Lung (tissue), 12 donors: Measurements from ENCODE around the gene ABCC11. TPM values are rescaled to one million over a fixed set of nuclear protein-coding genes. Genes with fewer than 3 reads are reported as not detected.

Experiments
- ATAC-seq: fragments of 200-7000 bp; cut with Tn5 transposase; one replicate; pipeline ENCODE4 v1.9.1; 2020; ENCODE audit warnings: moderate number of reproducible peaks; ENCODE audit not compliant: insufficient read depth, low FRiP score
- DNase-seq, 3 donors: peaks; one replicate each; pipeline ENCODE4 v3.0.0-alpha.2; 2013 to 2017
- H3K27ac ChIP-seq, 2 donors: one replicate each; pipeline ENCODE4 v1.5.1; 2013; ENCODE audit warnings: mild to moderate bottlenecking in 2 of 2, moderate library complexity in 2 of 2, control low read depth in 1 of 2, inconsistent platforms in 1 of 2, low read depth in 1 of 2, low read length in 1 of 2
- H3K27me3 ChIP-seq, 3 donors: one replicate each; pipeline ENCODE4 v1.5.1; 2013; ENCODE audit warnings: low read length in 2 of 3; ENCODE audit not compliant: control insufficient read depth in 3 of 3, insufficient read depth in 3 of 3
- H3K36me3 ChIP-seq, 4 donors: one replicate each; pipeline ENCODE4 v1.5.1; 2013; ENCODE audit warnings: low read length in 4 of 4, mild to moderate bottlenecking in 1 of 4, moderate library complexity in 1 of 4; ENCODE audit not compliant: control insufficient read depth in 4 of 4, insufficient read depth in 4 of 4
- H3K4me1 ChIP-seq, 5 donors: one replicate each; pipeline ENCODE4 v1.5.1; 2013; ENCODE audit warnings: low read length in 5 of 5, mild to moderate bottlenecking in 2 of 5, moderate library complexity in 1 of 5; ENCODE audit not compliant: control insufficient read depth in 5 of 5, insufficient read depth in 5 of 5
- H3K4me3 ChIP-seq: one replicate; pipeline ENCODE4 v1.5.1; 2013; ENCODE audit warnings: mild to moderate bottlenecking, control low read depth, moderate library complexity
- H3K9ac ChIP-seq, 2 donors: one replicate each; pipeline ENCODE4 v1.5.1; 2013; ENCODE audit warnings: low read length in 2 of 2, control low read depth in 1 of 2; ENCODE audit not compliant: insufficient read depth in 1 of 2
- H3K9me3 ChIP-seq, 4 donors: one replicate each; pipeline ENCODE4 v1.5.1; 2013; ENCODE audit warnings: low read length in 3 of 4, mild to moderate bottlenecking in 1 of 4, moderate library complexity in 1 of 4; ENCODE audit not compliant: control insufficient read depth in 4 of 4, insufficient read depth in 3 of 4
- WGBS, 2 donors: extraction: QIAGEN DNeasy Blood & Tissue Kit; methylation state at CpG; one replicate each; pipeline ENCODE4 v1.1.7; 2013; 5-methylcytosine and 5-hydroxymethylcytosine counted together
- polyA plus RNA-seq, 2 donors: library from polyadenylated mRNA; stranded (reverse); fragments of 200-250 nt; gene quantifications; one replicate each; pipeline ENCODE4 v1.2.1, GENCODE V29; 2013
- total RNA-seq, 2 donors: library from RNA; depleted of rRNA in 1 of 2; stranded (reverse); fragments of >200 nt in 1 of 2; gene quantifications; one replicate each; pipeline ENCODE4 v1.2.1, GENCODE V29; 2014 to 2021
- TF ChIP-seq, protein P1 (sequence below): IDR thresholded peaks from 2 replicates; pipeline ENCODE4 v1.5.1; 2012; ENCODE audit warnings: mild to moderate bottlenecking; ENCODE audit errors: control extremely low read depth, extremely low read depth
- donor health status: control.
- donor health status: control.
- donor health status: Bipolar disorder and iron deficiency.
- donor health status: healthy.
- donor health status: DM: yes; HTN: yes; CAD: no.

Gene ABCC11
- total and polyA plus RNA-seq, 4 donors = 0.08 to 1.3 (median 0.25) TPM

DNA sequence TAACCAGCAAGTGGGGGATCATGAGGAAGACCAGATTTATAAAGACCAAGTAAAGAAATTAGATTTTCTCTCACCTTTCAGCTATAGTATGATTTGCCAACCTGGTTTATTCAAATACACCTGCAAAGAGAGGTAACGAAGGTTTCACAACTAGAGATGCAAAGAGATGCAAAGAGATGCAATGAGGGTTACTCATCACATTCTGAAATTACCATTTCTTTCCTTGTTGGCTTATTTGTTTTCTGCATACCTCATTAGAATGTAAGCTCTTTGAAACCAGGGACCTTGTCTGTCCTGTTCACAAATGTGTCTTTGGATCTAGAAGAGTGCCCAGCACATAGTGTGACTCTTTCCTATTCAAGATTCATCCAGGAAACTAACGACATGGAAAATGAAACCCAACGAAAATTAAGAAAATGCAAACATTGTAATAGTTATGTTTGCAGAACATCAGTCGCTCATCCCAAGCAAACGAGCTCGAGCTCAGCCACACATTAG, 12.2 kb downstream of the ABCC11 start:
- Histone ChIP-seq H3K27me3 (no peaks in the 10 kb centered on the region), H3K9ac (no peak overlapping the region), H3K36me3 (no peaks in the 10 kb centered on the region), H3K27ac (no peak overlapping the region), H3K4me1 (peaks cover 0 to 8% (median 0%) of the 10 kb centered on the region in 5 donors), H3K9me3 (no peaks in the 10 kb centered on the region), H3K4me3 (no peak overlapping the region)
- 75 to 82% methylated on average over 6 of the region's 6 CpGs for WGBS, 2 donors
- ATAC-seq (no peak), DNase-seq (no peak)
- TF ChIP-seq, protein P1, sequence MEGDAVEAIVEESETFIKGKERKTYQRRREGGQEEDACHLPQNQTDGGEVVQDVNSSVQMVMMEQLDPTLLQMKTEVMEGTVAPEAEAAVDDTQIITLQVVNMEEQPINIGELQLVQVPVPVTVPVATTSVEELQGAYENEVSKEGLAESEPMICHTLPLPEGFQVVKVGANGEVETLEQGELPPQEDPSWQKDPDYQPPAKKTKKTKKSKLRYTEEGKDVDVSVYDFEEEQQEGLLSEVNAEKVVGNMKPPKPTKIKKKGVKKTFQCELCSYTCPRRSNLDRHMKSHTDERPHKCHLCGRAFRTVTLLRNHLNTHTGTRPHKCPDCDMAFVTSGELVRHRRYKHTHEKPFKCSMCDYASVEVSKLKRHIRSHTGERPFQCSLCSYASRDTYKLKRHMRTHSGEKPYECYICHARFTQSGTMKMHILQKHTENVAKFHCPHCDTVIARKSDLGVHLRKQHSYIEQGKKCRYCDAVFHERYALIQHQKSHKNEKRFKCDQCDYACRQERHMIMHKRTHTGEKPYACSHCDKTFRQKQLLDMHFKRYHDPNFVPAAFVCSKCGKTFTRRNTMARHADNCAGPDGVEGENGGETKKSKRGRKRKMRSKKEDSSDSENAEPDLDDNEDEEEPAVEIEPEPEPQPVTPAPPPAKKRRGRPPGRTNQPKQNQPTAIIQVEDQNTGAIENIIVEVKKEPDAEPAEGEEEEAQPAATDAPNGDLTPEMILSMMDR = no peak

DNA sequence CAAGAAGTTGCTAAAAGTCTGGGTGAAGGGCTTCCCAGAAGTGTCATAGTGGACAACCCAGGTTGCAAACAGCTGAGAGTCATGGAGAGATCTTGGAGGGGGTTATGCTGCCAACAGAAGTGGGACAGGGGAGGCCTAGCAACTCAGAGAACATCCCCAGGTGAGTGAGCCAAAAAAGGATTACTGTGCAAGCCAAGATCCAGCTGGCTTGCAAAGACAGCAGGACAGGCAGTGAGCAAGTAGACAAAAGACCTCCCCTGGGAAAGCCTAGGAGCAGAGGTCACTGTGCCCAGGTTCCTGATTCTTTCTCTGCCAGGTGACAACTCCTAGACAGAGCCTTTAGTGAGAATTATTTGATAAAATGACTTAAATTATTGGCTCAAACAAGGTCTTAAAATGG, 12.7 kb downstream of the ABCC11 start:
- Histone ChIP-seq H3K4me1 (peaks cover 0 to 8% (median 0%) of the 10 kb centered on the region in 5 donors), H3K9me3 (no peaks in the 10 kb centered on the region), H3K27ac (no peak overlapping the region), H3K9ac (no peak overlapping the region), H3K4me3 (no peak overlapping the region), H3K36me3 (no peaks in the 10 kb centered on the region), H3K27me3 (no peaks in the 10 kb centered on the region)
- ATAC-seq = no peak
- TF ChIP-seq, protein P1 = no peak
- no peak for DNase-seq

DNA sequence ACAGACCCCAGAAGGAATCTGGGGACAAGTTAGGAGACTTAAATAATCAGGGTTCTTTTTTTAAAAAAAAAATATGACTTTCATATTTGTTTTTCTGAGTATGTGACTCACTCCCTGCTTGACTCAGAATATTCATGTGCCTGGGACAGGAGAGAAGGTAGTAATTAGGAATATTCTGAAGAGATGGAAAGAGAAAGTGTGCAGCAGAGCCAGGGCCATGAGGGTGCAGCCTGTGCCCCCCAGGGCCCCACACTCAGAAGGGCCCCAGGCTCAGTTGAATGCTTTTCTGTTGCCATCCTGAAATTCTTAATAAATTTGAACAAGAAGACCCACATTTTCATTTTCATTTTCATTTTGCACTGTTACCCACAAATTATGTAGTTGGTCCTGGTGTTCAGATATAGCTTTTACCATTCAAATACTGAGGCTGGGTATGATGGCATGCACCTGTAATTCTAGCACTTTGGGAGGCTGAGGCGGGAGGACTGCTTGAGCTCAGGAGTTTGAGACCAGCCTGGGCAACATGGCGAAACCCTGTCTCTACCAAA, 14.8 kb downstream of the ABCC11 start:
- H3K9ac ChIP-seq = no peak overlapping the region
- H3K36me3 ChIP-seq = no peaks in the 10 kb centered on the region
- no peaks in the 10 kb centered on the region for H3K9me3 ChIP-seq
- DNase-seq (no peak), ATAC-seq (no peak)
- H3K4me3 ChIP-seq = no peak overlapping the region
- H3K27ac ChIP-seq = no peak overlapping the region
- peaks cover 0 to 8% (median 0%) of the 10 kb centered on the region in 5 donors for H3K4me1 ChIP-seq
- no peaks in the 10 kb centered on the region for H3K27me3 ChIP-seq
- WGBS, 2 donors = 97 to 98% methylated on average over 2 of the region's 2 CpGs
- TF ChIP-seq, protein P1 = no peak
